ENCODE measurements around the gene DTX4. TPM values are rescaled to one million over a fixed set of nuclear protein-coding genes. Genes with fewer than 3 reads are reported as not detected.

DTX4 gene
- total and polyA plus RNA-seq, 4 experiments from 2014 or later, result 0.09 to 3.4 (median 1.8) TPM

DNA sequence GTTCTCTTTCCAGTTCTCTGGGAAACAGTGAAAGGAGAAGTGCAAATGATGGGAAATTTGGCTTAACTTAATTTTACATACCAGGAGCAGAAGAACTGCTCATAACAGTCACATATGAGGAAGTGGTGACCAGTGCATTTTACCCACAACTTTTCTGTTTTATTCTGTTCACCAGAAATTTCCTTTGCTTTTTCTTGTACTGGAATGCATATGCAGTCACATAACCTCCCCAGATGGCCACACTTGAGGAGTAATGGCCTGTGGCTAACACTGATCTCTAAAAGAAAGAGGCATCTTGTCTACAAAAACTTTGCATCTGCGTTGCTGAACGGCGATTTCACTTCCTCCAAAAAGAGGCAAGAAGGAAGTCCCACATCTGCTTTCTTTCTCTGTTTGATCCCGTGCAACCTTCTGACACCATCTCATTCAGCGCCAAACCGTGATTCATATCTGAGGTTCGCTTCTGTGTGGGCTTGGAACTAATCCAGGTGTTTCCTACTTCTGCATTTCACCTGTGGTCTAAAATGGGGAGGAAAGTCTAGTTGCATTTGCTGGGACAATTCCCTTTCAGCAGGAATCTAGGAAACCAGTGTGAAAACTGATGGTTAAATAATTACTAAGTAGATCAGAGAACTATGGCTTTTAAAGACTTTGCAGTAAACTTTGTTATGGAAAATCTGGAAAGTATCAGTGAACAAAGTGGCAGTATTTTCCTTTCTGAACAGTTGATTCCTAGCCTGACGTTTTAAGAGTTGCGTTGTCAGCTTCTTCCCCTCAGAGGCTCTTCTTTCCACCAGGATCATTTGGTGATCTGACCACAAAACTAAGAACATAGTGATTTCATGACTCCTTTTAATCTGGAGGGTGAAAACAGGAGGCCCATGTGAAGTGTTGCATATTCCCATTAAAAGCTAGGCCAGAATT is 45.0 kb downstream of the DTX4 start:
- intact Hi-C loops (cut with micrococcal nuclease), result no loop called here
- Histone ChIP-seq H3K27ac (ENCODE audit: low read depth, low read length) (no peak overlapping the region), H3K9me3 (ENCODE audit: control insufficient read depth in 1 of 2, low read length in 2 of 2) (no peaks in the 10 kb centered on the region), H3K36me3 (ENCODE audit: insufficient read depth, low read length) (no peaks in the 10 kb centered on the region), H3K4me1 (ENCODE audit: insufficient read depth, low read length) (peaks cover 12% of the 10 kb centered on the region), H3K27me3 (ENCODE audit: insufficient read depth, low read length) (no peaks in the 10 kb centered on the region), H3K4me3 (ENCODE audit: low read length in 2 of 2) (no peak overlapping the region)
- H3K4me1 Mint-ChIP-seq, result peaks cover 7 to 20% (median 14%) of the 10 kb centered on the region in 4 donors
- ChIA-PET POLR2A (ENCODE audit: partially characterized antibody) (no interaction called here), CTCF (ENCODE audit: partially characterized antibody) (interaction anchor here (1.5 kb wide), 1 partner anchor 45 kb away, joined by 4 read pairs; the partner anchor contains the start of gene DTX4)
- no peaks in the 10 kb centered on the region for H3K27me3 Mint-ChIP-seq
- peak overlapping the region in 3 of 7 donors; percentile 17 to 51 (median 37) for H3K27ac Mint-ChIP-seq
- peaks cover 0 to 5% (median 0%) of the 10 kb centered on the region in 8 donors for H3K9me3 Mint-ChIP-seq
- no peaks in the 10 kb centered on the region for H3K36me3 Mint-ChIP-seq
- H3K4me3 Mint-ChIP-seq, result peak overlapping the region in 4 of 8 donors; percentile 40 to 50 (median 45)
- no peak for DNase-seq

DNA sequence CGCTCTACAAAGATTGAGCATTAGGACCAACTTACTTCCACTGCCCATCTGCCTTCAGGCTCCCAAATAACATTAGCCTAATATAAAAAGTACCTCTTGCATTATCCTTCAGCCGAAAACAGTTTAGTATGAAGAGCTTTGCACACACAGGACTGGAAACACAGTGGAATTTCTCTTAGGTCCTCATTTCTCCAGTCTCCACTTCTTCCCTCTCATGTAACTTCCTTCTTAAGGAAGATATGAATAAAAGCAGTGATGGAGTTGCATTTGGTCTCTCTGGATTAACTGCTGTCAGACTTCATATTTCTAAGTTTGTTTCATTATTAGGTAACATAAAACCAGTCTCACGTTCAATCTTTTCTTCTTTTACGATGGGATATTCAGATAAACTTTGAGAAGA is 46.4 kb downstream of the DTX4 start:
- Mint-ChIP-seq H3K4me1 (peaks cover 7 to 20% (median 14%) of the 10 kb centered on the region in 4 donors), H3K27me3 (no peaks in the 10 kb centered on the region), H3K4me3 (no peak overlapping the region), H3K27ac (no peak overlapping the region), H3K9me3 (peaks cover 0 to 5% (median 0%) of the 10 kb centered on the region in 8 donors), H3K36me3 (no peaks in the 10 kb centered on the region)
- H3K9me3 ChIP-seq (ENCODE audit: control insufficient read depth in 1 of 2, low read length in 2 of 2), result no peaks in the 10 kb centered on the region
- H3K4me1 ChIP-seq (ENCODE audit: insufficient read depth, low read length), result peaks cover 12% of the 10 kb centered on the region
- no peak overlapping the region for H3K27ac ChIP-seq (ENCODE audit: low read depth, low read length)
- ChIA-PET CTCF (ENCODE audit: partially characterized antibody) (interaction anchor here (1.2 to 1.5 kb wide), 3 partner anchors 47 to 563 kb away, joined by 3 to 4 read pairs (median 4); partner anchors contain the start of gene DTX4), POLR2A (ENCODE audit: partially characterized antibody) (no interaction called here)
- no peaks in the 10 kb centered on the region for H3K36me3 ChIP-seq (ENCODE audit: insufficient read depth, low read length)
- intact Hi-C loops (cut with micrococcal nuclease), result no loop called here
- no peaks in the 10 kb centered on the region for H3K27me3 ChIP-seq (ENCODE audit: insufficient read depth, low read length)
- no peak for DNase-seq
- no peak overlapping the region for H3K4me3 ChIP-seq (ENCODE audit: low read length in 2 of 2)

DNA sequence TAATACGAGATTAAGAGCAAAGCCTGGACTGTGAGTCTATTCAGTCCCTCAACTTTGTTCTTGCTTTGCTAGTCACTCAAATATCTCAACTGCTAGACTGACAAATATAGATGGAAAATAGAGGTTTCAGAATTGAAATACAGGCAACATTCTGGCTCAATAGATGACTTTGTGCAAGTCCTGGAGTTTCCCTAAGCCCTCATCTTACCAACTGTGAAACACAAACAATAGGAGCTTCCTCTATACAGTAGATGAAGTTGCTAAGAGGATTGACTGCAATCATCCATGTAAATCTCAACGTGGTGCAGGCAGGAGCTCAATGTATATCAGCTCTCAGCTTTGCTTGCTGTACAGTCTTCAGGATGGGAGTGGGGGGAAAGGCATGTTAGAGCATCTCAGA is 47.0 kb downstream of the DTX4 start:
- no peak overlapping the region for H3K4me3 ChIP-seq (ENCODE audit: low read length in 2 of 2)
- POLR2A ChIA-PET (ENCODE audit: partially characterized antibody), result no interaction called here
- Mint-ChIP-seq H3K9me3 (peaks cover 0 to 5% (median 0%) of the 10 kb centered on the region in 8 donors), H3K36me3 (no peaks in the 10 kb centered on the region), H3K4me3 (no peak overlapping the region), H3K27ac (no peak overlapping the region), H3K27me3 (no peaks in the 10 kb centered on the region), H3K4me1 (peaks cover 7 to 20% (median 14%) of the 10 kb centered on the region in 4 donors)
- H3K9me3 ChIP-seq (ENCODE audit: control insufficient read depth in 1 of 2, low read length in 2 of 2), result no peaks in the 10 kb centered on the region
- H3K27ac ChIP-seq (ENCODE audit: low read depth, low read length), result no peak overlapping the region
- H3K36me3 ChIP-seq (ENCODE audit: insufficient read depth, low read length), result no peaks in the 10 kb centered on the region
- CTCF ChIA-PET (ENCODE audit: partially characterized antibody), result interaction anchor here (1.2 to 1.5 kb wide), 4 partner anchors 33 to 562 kb away, joined by 3 to 4 read pairs (median 4); partner anchors contain the start of gene DTX4
- no peak for DNase-seq
- intact Hi-C loops (cut with micrococcal nuclease), result no loop called here
- no peaks in the 10 kb centered on the region for H3K27me3 ChIP-seq (ENCODE audit: insufficient read depth, low read length)
- peaks cover 12% of the 10 kb centered on the region for H3K4me1 ChIP-seq (ENCODE audit: insufficient read depth, low read length)

DNA sequence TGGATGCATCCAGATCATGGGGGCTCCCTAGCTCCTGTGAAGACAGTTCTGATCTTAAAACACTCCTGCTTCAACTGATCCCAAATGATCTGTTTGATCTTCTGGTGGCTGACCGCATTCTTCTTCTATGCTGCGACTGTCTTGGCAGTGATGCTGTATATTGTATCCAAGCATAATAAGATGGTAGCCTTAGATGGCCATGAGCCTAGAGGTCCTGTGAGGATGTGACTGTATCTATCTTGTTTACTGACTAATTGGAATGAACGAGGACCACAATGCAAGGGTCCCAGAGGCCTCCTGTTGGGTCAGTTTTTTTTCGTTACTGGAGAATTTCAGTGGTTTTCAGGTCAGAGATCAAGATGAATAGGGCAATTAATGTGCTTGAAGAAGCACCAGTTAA is 47.9 kb downstream of the DTX4 start:
- Histone ChIP-seq H3K9me3 (ENCODE audit: control insufficient read depth in 1 of 2, low read length in 2 of 2) (no peaks in the 10 kb centered on the region), H3K27ac (ENCODE audit: low read depth, low read length) (no peak overlapping the region), H3K4me3 (ENCODE audit: low read length in 2 of 2) (no peak overlapping the region), H3K36me3 (ENCODE audit: insufficient read depth, low read length) (no peaks in the 10 kb centered on the region), H3K27me3 (ENCODE audit: insufficient read depth, low read length) (no peaks in the 10 kb centered on the region), H3K4me1 (ENCODE audit: insufficient read depth, low read length) (peaks cover 12% of the 10 kb centered on the region)
- intact Hi-C loops (cut with micrococcal nuclease), result no loop called here
- no peak overlapping the region for H3K27ac Mint-ChIP-seq
- DNase-seq, result no peak
- H3K27me3 Mint-ChIP-seq, result peaks cover 0 to 2% of the 10 kb centered on the region in 2 donors
- CTCF ChIA-PET (ENCODE audit: partially characterized antibody), result interaction anchor here (0.6 to 1.3 kb wide), 3 partner anchors 14 to 213 kb away, joined by 3 to 4 read pairs (median 3); no protein-coding TSS in a partner anchor
- peaks cover 9 to 29% (median 17%) of the 10 kb centered on the region in 4 donors for H3K4me1 Mint-ChIP-seq
- H3K9me3 Mint-ChIP-seq, result peaks cover 0 to 5% (median 0%) of the 10 kb centered on the region in 8 donors
- no peak overlapping the region for H3K4me3 Mint-ChIP-seq
- POLR2A ChIA-PET (ENCODE audit: partially characterized antibody), result no interaction called here
- H3K36me3 Mint-ChIP-seq, result no peaks in the 10 kb centered on the region

DNA sequence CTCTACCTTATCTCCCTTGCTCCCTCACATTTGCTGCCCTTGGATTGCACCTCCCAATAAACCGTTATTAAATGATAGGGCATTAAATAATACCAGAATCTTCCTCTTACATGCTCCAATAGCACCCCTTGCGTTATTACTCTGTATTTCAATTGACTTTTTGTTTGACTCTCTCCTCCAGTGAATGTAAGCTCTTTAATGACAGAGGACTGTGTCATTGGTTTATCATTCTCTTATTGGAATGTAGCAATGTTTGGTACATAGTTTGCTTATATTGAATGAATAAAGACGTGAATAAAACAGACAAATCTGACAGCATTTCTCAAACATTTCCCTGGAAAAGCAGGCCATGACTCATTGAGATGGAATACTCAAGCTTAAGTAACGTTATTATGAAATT is 49.5 kb downstream of the DTX4 start:
- Histone ChIP-seq H3K27me3 (ENCODE audit: insufficient read depth, low read length) (no peaks in the 10 kb centered on the region), H3K4me1 (ENCODE audit: insufficient read depth, low read length) (peaks cover 7% of the 10 kb centered on the region), H3K4me3 (ENCODE audit: low read length in 2 of 2) (no peak overlapping the region), H3K36me3 (ENCODE audit: insufficient read depth, low read length) (no peaks in the 10 kb centered on the region), H3K27ac (ENCODE audit: low read depth, low read length) (no peak overlapping the region), H3K9me3 (ENCODE audit: control insufficient read depth in 1 of 2, low read length in 2 of 2) (no peaks in the 10 kb centered on the region)
- intact Hi-C loops (cut with micrococcal nuclease), result no loop called here
- no peaks in the 10 kb centered on the region for H3K36me3 Mint-ChIP-seq
- H3K9me3 Mint-ChIP-seq, result peaks cover 0 to 5% (median 0%) of the 10 kb centered on the region in 8 donors
- ChIA-PET POLR2A (ENCODE audit: partially characterized antibody) (no interaction called here), CTCF (ENCODE audit: partially characterized antibody) (interaction anchor here (0.9 to 2.6 kb wide), 3 partner anchors 16 to 43 kb away, joined by 3 to 9 read pairs (median 4); no protein-coding TSS in a partner anchor)
- H3K27me3 Mint-ChIP-seq, result peaks cover 2 to 5% of the 10 kb centered on the region in 2 donors
- no peak overlapping the region for H3K27ac Mint-ChIP-seq
- H3K4me1 Mint-ChIP-seq, result peaks cover 9 to 28% (median 18%) of the 10 kb centered on the region in 4 donors
- no peak overlapping the region for H3K4me3 Mint-ChIP-seq
- no peak for DNase-seq

DNA sequence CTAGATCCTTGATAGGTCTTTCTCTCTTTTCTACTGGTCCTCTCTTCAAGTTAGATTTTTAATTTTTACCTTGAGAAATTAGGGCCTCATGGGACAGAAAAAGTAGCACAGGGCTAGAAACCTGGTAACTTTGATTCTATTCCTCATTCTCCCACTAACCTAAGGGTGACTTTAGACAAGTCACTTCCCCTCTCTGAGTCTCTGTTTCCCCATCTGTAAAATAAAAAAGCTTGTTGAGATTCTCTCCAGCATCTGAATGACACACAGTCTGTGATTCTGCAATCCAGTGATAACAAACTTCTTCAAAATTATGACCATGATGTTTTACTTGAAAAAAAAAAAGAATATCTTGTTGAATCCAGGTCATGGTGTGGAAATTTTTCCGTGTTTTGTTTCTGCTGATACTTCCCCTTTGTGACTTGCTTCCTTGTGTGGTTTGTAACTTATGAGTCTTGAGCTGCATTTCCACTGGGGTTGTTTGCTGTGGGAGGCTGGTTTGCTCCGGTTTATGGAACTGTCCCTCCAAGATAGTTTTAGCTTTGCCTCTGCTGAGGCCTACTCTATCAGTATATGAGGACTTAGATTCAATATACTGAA is 50.6 kb downstream of the DTX4 start:
- Mint-ChIP-seq H3K27ac (no peak overlapping the region), H3K27me3 (peaks cover 2 to 5% of the 10 kb centered on the region in 2 donors), H3K4me3 (no peak overlapping the region), H3K36me3 (no peaks in the 10 kb centered on the region), H3K9me3 (peaks cover 0 to 5% (median 0%) of the 10 kb centered on the region in 8 donors), H3K4me1 (peaks cover 3 to 17% (median 8%) of the 10 kb centered on the region in 4 donors)
- H3K9me3 ChIP-seq (ENCODE audit: control insufficient read depth in 1 of 2, low read length in 2 of 2), result no peaks in the 10 kb centered on the region
- no peaks in the 10 kb centered on the region for H3K4me1 ChIP-seq (ENCODE audit: insufficient read depth, low read length)
- no peak overlapping the region for H3K4me3 ChIP-seq (ENCODE audit: low read length in 2 of 2)
- H3K36me3 ChIP-seq (ENCODE audit: insufficient read depth, low read length), result no peaks in the 10 kb centered on the region
- no peak overlapping the region for H3K27ac ChIP-seq (ENCODE audit: low read depth, low read length)
- POLR2A ChIA-PET (ENCODE audit: partially characterized antibody), result no interaction called here
- H3K27me3 ChIP-seq (ENCODE audit: insufficient read depth, low read length), result no peaks in the 10 kb centered on the region
- CTCF ChIA-PET (ENCODE audit: partially characterized antibody), result interaction anchor here (1.1 to 2.6 kb wide), 4 partner anchors 9 to 52 kb away, joined by 3 to 9 read pairs (median 4); no protein-coding TSS in a partner anchor
- intact Hi-C loops (cut with micrococcal nuclease), result no loop called here
- DNase-seq, result no peak

DNA sequence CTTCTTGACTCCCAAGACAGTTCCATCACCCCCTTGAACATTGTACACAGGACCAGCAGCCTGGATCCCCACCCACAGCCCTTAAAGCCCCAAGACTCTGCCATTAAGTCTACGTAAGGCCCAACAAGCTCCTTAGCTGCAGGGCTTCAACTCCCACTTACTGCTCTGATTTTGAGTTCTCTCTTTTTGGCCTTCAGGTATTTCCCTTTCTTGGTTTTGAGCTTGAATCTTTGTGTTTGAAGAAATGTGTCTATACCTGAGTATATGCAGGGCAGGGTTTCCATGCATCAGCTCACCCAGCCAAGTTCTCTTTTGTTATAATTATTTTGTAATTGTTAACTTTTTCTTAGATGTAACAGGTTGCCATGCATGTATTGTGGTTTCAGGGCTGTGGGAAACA is 51.2 kb downstream of the DTX4 start:
- ChIA-PET POLR2A (ENCODE audit: partially characterized antibody) (no interaction called here), CTCF (ENCODE audit: partially characterized antibody) (interaction anchor here (1.1 to 2.6 kb wide), 3 partner anchors 9 to 52 kb away, joined by 3 to 9 read pairs (median 4); no protein-coding TSS in a partner anchor)
- H3K36me3 Mint-ChIP-seq, result no peaks in the 10 kb centered on the region
- H3K9me3 Mint-ChIP-seq, result peaks cover 0 to 3% (median 0%) of the 10 kb centered on the region in 8 donors
- peaks cover 2 to 5% of the 10 kb centered on the region in 2 donors for H3K27me3 Mint-ChIP-seq
- H3K4me1 ChIP-seq (ENCODE audit: insufficient read depth, low read length), result no peaks in the 10 kb centered on the region
- H3K36me3 ChIP-seq (ENCODE audit: insufficient read depth, low read length), result no peaks in the 10 kb centered on the region
- H3K4me3 Mint-ChIP-seq, result no peak overlapping the region
- peaks cover 3 to 14% (median 6%) of the 10 kb centered on the region in 4 donors for H3K4me1 Mint-ChIP-seq
- no peak overlapping the region for H3K4me3 ChIP-seq (ENCODE audit: low read length in 2 of 2)
- H3K27ac ChIP-seq (ENCODE audit: low read depth, low read length), result no peak overlapping the region
- no peak for DNase-seq
- H3K9me3 ChIP-seq (ENCODE audit: control insufficient read depth in 1 of 2, low read length in 2 of 2), result no peaks in the 10 kb centered on the region
- intact Hi-C loops (cut with micrococcal nuclease), result no loop called here
- H3K27ac Mint-ChIP-seq, result no peak overlapping the region
- no peaks in the 10 kb centered on the region for H3K27me3 ChIP-seq (ENCODE audit: insufficient read depth, low read length)

Measured in CD4-positive, alpha-beta memory T cell (primary cell).